Measurements from ENCODE around the gene SIPA1. TPM values are rescaled to one million over a fixed set of nuclear protein-coding genes. Genes with fewer than 3 reads are reported as not detected.
A peak's percentile ranks its signal among the peaks of the same experiment; 100 is the strongest.

Gene SIPA1
- total and polyA plus RNA-seq, 8 donors, result 40.5 to 107 (median 47.8) TPM

DNA sequence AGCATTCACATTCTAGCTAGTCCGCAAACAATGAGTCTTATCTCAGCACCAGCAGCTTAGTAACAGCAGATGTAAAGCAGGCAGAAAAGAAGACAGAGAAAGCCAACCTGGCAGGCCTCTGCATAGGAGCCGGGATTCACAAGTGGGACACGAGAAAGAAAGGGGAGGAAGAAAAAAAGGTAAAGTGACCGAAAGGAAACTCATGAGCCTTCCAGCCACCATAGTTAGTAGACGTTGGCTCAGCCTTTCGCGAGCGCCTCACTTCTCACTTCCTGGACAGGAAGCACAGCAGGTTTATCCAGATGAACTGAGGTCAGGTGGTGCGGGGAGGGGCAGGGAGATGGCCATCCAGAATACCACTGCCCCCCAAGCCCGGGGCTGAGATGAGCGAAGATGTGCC, 54.5 kb downstream of the SIPA1 start:
- Histone ChIP-seq H3K9me3 (no peaks in the 10 kb centered on the region), H3K4me1 (peaks cover 0 to 6% of the 10 kb centered on the region in 2 donors), H3K27me3 (no peaks in the 10 kb centered on the region), H3K27ac (no peak overlapping the region), H3K4me3 (no peak overlapping the region), H3K36me3 (no peaks in the 10 kb centered on the region)
- intact Hi-C loops (cut with DNase I), result no loop called here
- no peak for TF ChIP-seq CTCF (IDR thresholded peaks at IDR 0.05)
- ATAC-seq (no peak), DNase-seq (no peak)

- no peaks in the 10 kb centered on the region for H3K27me3 ChIP-seq
- H3K27ac ChIP-seq, result peak overlapping the region; percentile 19 to 57
- no peaks in the 10 kb centered on the region for H3K9me3 ChIP-seq
- no peaks in the 10 kb centered on the region for H3K36me3 ChIP-seq
- peaks cover 0 to 6% of the 10 kb centered on the region in 2 donors for H3K4me1 ChIP-seq
- ATAC-seq (no peak), DNase-seq (peak in 1 of 4 donors; percentile 29)
- TF ChIP-seq CTCF (IDR thresholded peaks at IDR 0.05), result no peak
- no peak overlapping the region for H3K4me3 ChIP-seq
- intact Hi-C loops (cut with DNase I), result no loop called here
These were observed 57.7 kb downstream of the SIPA1 start for GRCh38 chr11:65695459-65696241.

GRCh38 chr11:65696802-65697552, 59.1 kb downstream of the SIPA1 start:
- DNase-seq, result no peak
- intact Hi-C loops (cut with DNase I), result no loop called here
- peaks cover 0 to 6% of the 10 kb centered on the region in 2 donors for H3K4me1 ChIP-seq
- peak overlapping the region in 1 of 2 donors; percentile 57 for H3K27ac ChIP-seq
- ATAC-seq, result no peak
- no peak overlapping the region for H3K4me3 ChIP-seq
- H3K9me3 ChIP-seq, result no peaks in the 10 kb centered on the region
- no peaks in the 10 kb centered on the region for H3K27me3 ChIP-seq
- TF ChIP-seq CTCF (IDR thresholded peaks at IDR 0.05), result no peak
- H3K36me3 ChIP-seq, result no peaks in the 10 kb centered on the region

- no peak overlapping the region for H3K4me3 ChIP-seq
- H3K9me3 ChIP-seq, result no peaks in the 10 kb centered on the region
- H3K4me1 ChIP-seq, result peaks cover 0 to 6% of the 10 kb centered on the region in 2 donors
- no peaks in the 10 kb centered on the region for H3K27me3 ChIP-seq
- no peaks in the 10 kb centered on the region for H3K36me3 ChIP-seq
- ATAC-seq (peak; percentile 41), DNase-seq (peak in 1 of 4 donors; percentile 24)
- peak overlapping the region in 1 of 2 donors; percentile 50 for H3K27ac ChIP-seq
- intact Hi-C loops (cut with DNase I), result no loop called here
- no peak for TF ChIP-seq CTCF (IDR thresholded peaks at IDR 0.05)
These were observed 60.3 kb downstream of the SIPA1 start for GRCh38 chr11:65698205-65698604.

DNA sequence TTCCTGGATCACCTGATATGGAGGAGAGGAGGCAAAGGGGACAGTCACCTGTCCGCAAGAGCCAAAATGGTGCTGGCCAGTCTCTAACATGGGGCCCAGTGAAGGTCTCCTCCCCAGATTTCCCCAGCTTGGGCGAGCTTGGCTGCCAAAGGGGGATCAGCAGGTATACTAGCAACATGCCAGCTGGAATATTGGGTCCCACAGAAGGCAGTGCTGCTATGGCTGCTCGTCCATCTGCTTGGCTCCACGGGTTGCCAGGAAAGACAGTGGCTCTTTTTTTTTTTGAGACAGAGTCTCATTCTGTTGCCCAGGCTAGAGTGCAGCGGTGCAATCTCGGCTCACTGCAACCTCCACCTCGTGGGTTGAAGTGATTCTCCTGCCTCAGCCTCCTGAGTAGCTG, 61.4 kb downstream of the SIPA1 start:
- Histone ChIP-seq H3K9me3 (no peaks in the 10 kb centered on the region), H3K27ac (no peak overlapping the region), H3K4me3 (no peak overlapping the region), H3K4me1 (peaks cover 0 to 6% of the 10 kb centered on the region in 2 donors), H3K36me3 (no peaks in the 10 kb centered on the region), H3K27me3 (peaks cover 0 to 3% of the 10 kb centered on the region in 2 donors)
- ATAC-seq (no peak), DNase-seq (no peak)
- TF ChIP-seq CTCF (IDR thresholded peaks at IDR 0.05), result no peak
- intact Hi-C loops (cut with DNase I), result no loop called here
